ENCODE results near the gene GINS2.

DNA sequence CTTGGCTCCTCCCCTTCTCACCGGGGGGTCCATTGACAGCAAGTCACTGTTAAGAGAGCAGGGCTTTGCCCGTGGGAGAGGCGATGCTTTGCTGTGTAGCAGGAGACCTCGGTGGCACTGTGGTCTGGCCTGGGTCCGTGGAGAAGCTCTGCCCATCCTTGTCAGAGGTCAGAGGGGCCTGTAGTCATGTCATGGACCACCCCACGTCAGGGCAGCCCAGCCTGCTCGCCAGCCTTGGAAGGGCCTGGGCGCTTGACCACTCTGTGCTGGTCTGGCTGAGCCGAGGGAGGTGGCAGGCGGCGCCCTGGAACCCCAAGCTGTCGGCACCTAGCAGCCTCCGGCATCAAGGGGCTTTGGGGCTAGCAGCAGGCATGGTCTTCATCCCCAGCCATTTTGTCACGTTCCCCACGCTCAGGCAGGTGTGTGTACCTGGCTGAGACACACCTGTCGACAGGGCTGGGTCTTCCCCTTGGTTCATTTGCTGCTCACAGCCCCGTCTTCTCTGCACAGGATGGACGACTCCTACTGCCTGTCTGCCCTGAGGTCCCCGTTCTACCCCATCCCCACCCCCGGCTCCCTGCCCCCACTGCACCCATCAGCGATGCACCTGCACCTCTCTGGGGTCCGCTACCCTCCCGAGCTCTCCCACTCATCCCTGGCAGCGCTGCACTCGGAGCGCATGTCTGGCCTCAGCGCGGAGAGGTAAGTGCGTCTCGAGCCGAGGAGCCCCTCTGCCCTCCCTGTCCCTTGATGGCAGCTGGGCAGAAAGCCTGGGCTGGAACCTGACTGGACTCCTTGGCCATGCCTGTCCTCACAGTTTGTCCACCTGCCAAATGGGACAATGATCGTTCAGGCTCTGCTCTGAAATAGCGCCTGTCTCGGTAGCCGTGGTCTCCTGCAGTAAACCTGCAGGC, 33.3 kb downstream of the GINS2 start:
- TF ChIP-seq, protein P1, sequence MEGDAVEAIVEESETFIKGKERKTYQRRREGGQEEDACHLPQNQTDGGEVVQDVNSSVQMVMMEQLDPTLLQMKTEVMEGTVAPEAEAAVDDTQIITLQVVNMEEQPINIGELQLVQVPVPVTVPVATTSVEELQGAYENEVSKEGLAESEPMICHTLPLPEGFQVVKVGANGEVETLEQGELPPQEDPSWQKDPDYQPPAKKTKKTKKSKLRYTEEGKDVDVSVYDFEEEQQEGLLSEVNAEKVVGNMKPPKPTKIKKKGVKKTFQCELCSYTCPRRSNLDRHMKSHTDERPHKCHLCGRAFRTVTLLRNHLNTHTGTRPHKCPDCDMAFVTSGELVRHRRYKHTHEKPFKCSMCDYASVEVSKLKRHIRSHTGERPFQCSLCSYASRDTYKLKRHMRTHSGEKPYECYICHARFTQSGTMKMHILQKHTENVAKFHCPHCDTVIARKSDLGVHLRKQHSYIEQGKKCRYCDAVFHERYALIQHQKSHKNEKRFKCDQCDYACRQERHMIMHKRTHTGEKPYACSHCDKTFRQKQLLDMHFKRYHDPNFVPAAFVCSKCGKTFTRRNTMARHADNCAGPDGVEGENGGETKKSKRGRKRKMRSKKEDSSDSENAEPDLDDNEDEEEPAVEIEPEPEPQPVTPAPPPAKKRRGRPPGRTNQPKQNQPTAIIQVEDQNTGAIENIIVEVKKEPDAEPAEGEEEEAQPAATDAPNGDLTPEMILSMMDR (conservative IDR thresholded peaks at IDR 0.05 in 1 of 2, IDR thresholded peaks at IDR 0.05 in 1 of 2; ENCODE audit: low read depth in 1 of 2, low read length in 2 of 2), result no peak
- no peak for TF ChIP-seq EZH2 (IDR thresholded peaks at IDR 0.05; ENCODE audit: low read length, missing control alignments)

Data from fibroblast of lung (primary cell).